NCI-H2171 treated with DMSO at 0.1 percent for 48 hours (cell line): ENCODE results near the gene BRAT1.

Experiments used
- DNase-seq: peaks from one replicate; lab custom pipeline; 2025; lab: John Stamatoyannopoulos, UW

Gene BRAT1

DNA sequence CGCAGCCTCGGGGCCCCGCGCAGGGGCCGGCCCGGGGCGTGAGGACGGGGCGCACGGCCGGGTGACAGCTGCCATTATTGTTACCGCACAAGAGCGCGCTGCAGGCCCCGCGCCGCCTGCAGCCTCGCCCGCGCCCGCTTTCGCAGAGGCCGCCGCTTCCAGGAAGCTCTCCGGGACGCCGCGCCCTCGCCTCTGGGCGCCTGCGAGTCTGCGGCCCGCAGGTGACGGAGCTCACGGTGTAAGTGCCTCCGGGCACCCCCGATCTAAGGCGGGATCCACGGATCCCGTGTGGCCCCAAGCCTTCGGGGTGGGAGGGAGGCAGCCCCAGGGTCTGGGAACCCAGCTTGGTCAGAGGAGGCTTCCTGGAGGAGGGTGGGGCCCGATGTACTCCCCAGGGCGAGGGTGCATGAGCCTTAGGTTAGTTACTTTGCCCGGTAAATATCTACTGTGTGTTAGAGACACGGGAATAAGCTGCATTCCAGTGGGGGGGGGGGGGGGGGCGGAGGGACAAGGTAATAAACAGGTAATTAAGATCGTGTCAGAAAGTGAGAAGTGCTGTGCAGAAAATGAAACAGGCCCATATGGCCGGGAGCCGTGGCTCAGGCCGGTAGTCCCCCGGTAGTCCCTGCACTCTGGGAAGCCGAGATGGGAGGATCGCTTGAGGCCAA is 4.1 kb upstream of the BRAT1 start:
- no peak for DNase-seq

DNA sequence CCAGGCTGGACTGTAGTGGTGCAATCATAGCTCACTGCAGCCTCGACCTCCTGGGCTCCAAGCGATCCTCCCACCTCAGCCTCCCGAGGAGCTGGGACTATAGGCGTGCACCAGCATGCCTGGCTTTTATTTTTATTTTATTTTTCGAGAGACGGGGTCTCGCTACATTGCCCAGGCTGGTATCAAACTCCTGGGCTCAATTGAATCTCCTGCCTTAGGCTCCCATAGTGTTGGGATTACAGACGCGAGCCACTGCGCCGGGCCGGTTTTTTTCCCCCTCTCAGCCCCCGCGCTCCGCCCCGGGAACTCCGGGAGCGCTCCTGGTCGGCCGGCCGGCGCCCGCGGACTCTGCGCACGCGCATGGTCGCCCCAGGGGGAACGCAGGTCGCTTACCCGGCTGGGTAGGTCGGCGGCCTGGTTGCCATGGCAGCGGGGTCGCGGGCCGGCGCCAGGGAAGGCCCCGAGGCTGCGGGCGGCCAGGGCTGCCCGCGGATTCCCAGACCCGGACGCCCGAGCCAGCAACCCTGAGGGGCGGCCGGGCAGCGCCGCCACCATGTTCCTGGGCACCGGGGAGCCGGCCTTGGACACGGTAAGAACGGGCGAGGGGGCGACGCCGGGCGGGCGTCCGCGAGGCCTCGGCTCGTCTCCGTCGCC is 3.4 kb upstream of the BRAT1 start, which contains the start of gene IQCE:
Gene IQCE, plus strand, starts transcription at position 351 of the 654 bp plus-strand sequence. Its CDS starts 203 bp downstream, at position 554.
- peak; percentile 75 for DNase-seq

DNA sequence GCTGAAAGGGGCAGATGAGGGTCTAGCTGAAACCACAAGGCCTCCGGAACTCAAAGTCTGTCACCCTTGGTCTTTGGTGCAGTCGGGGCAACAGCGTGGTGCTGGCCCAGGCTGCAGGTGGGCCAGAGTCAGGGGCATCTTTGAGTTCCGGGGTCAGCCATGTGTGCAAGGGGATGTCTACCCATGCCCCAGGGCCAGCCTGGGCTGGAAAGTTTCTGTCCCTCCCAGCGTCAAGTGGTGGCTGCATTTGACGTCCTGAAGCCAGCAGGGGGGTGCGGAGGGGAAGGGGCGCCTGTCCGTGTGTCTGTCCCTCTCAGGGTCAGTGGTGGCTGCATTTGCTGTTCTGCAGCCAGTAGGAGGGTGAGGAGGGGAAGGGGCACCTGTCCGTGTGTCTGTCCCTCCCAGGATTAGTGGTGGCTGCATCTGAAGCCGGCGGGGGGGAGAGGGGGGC is 638 bp downstream of the BRAT1 start:
- DNase-seq = no peak

DNA sequence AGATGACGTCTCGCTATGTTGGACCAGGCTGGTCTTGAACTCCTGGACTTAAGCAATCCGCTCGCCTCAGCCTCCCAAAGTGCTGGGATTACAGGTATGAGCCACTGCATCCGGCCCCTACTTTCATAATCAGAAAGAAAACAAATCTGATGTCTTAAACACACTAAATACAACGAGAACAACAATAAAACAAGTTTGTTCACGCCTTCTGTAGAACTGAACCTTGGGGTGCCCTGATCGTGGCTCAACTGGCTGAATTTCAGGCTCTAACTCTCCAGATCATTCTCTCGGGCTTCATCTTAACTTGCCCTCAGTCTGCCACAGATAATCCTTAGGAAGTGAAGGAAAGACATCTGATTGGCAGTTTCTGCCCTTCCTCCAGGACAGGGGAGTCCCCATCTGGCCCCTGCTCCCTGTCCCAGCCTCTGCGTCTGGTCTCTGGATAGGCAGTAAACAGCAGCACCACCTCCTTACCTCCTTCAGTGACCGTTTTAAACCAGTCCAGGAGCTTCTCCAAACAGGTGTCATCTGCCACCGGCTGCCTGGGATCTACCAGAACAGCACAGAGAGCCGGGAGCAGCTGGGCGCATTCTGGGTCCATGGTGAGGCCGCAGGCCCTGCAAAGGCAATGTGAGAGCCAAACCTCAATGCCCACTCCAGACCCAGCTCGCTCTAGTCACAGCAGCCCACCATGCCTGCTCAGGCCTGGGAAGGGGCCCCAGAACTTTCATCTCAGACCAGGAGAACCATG is 1.3 kb downstream of the BRAT1 start:
- DNase-seq = no peak

DNA sequence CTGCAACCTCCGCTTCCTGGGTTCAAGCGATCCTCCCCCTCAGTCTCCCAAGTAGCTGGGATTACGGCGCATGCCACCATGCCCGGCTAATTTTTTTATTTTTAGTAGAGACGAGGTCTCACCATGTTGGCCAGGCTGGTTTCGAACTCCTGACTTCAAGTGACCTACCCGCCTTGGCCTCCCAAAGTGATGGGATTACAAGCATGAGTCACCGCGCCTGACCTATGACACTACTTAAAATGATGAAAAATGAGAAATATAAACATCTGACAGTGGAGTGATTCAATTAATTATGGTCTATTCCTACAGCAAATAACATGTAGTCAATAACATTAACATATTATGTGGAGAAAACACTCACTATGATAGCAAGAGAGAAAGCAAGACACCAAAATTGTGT is 2.2 kb downstream of the BRAT1 start:
- DNase-seq = no peak

DNA sequence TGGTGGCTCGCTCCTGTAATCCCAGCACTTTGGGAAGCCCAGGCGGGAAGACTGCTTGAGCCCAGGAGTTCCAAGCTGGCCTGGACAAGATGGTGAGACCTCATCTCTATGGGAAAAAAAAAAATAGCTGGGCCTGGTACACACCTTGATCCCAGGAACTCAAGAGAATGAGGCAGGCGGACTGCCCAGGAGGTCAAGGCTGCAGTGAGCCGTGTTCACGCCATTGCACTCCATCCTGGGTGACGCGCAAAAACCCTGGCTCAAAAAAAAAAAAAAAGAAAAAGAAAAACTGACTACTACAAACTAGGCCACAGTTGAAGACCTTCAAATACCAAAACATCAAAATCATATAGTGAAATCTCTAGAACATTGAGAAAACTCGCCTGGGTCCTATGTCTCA is 3.9 kb downstream of the BRAT1 start:
- no peak for DNase-seq

DNA sequence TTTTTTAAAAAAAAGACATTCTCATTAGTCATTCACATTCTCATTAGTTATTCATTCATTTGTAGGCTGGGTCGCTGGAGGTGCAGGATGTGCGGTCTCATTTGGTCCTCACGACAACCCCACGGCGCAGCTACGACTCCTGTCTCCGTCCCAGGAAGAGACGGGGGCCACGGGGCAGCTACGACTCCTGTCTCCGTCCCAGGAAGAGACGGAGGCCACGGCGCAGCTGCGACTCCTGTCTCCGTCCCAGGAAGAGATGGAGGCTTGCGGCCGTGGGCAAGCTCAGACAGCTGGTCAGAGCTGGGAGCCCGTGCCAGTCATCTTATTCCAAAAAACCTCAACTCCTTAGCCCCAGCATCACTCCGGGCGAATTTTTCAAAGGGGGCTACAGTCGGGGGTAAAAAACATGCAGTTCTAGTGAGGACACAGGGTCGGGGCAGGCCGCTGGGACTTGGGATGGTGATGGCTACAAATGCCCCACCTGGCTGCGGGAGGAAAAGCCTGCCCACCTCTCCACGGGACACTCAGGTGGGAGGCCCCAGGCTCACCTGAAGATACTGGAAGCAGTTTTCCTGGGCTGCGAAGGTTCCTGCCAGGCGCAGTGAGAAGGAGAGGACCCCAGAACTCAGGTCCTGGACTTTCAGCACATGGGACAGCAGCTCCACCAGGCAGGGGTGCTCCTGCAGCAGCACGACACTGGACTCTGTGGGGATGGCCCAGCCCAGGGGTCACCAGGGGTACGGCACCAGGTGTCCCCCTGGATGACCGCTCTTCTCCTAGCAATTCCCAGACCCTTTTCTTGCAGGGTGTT is 8.3 kb downstream of the BRAT1 start:
- no peak for DNase-seq

DNA sequence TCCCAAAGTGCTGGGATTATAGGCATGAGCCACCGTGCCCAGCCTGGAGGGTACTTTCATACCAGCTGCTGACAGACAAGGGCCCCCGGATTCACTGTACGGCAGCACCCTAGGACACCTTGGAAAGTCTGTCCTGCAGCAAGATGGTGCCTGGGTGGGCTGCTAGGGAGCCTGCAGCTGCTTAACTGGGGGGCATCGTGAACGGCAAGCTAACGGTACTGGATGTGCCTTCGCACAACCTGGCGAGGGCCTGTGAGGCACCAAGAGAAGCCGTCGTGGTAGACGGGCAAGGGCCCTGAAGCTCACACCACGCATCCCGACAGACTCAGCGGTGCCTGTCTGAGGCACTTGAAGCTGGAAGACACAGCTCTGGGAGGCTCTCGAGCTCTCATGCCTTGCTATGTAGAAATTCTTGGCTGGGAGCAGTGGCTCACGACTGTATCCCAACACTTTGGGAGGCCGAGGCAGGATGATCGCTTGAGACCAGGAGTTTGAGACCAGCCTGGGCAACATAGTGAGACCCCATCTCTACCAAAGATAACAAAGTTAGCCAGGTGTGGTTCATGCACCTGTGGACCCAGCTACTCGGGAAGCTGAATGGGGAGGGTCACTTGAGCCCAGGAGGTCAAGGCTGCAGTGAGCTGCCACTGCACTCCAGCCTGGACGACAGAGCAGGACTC is 9.4 kb downstream of the BRAT1 start:
- DNase-seq = no peak

DNA sequence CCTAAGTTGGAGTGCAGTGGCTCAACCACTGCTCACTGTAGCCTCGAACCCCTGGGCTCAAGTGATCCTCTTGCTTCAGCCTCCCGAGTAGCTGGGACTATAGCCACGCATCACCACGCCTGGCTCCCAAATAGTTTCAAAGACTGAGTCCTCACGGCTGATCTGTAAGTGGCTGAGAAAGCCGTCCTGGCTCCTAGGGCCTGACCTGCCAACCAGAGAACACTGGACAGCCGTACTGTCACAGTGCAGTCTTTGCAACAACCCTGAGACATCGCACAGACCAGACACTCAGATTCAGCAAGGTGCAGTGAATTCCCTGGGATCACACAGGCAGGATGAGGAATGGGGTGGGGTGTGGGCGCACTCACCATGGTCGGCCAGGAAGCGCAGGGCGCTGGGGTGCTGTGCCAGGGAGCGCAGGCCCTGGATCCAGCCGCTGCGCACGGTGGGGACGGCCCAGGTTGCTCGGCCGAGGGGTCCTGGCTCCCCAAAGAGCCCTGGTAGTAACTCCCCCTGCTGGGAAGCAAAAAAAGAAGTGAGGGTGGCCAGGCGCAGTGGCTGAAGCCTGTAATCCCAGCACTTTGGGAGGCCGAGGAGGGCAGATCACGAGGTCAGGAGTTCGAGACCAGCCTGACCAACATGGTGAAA is 10.7 kb downstream of the BRAT1 start:
- DNase-seq = no peak

DNA sequence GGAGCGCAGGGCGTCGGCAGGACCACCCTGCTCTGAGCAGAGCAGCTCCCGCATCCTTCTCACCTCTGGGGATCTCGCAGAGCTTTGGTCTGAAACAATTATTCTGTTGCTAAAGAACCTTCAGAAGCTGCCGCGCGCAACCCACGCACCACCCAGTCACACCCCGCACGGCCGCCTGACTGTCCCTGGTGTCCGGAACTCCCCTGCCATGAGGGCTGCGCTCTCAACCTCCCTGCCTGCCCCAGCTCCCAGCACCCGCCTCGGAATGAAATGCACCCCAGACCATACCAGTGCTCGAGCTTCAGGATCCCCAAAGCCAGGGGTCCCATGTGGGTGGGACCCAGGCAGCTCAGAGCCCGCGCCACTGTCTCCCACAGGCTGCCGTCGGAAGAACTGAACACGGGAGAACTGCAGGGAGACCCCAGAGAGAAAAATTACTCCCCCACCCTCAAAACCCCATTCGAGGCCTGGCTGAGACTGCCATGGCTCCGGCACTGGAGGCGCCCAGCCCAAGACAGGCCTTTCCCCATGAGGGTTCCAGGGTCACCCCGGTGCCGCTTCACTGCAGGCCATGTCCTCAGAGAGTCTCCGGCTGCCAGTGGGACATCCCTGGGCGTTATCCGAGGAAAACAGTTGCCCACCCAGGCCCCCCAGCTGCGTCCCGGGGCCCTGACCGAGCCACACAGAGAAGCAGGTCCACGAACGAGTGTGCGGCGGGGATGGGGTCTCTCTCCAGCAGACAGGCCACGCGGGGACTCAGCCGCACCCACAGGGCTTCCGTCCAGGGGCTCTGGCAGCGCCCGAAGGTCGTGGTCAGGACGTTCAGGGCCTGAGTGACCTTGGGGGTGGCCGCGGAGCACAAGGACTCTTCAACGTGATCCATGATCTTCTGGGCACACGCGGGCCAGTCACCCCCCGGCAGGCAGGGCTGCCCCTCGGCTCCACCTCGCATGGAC is 12.1 kb downstream of the BRAT1 start:
- DNase-seq = no peak

DNA sequence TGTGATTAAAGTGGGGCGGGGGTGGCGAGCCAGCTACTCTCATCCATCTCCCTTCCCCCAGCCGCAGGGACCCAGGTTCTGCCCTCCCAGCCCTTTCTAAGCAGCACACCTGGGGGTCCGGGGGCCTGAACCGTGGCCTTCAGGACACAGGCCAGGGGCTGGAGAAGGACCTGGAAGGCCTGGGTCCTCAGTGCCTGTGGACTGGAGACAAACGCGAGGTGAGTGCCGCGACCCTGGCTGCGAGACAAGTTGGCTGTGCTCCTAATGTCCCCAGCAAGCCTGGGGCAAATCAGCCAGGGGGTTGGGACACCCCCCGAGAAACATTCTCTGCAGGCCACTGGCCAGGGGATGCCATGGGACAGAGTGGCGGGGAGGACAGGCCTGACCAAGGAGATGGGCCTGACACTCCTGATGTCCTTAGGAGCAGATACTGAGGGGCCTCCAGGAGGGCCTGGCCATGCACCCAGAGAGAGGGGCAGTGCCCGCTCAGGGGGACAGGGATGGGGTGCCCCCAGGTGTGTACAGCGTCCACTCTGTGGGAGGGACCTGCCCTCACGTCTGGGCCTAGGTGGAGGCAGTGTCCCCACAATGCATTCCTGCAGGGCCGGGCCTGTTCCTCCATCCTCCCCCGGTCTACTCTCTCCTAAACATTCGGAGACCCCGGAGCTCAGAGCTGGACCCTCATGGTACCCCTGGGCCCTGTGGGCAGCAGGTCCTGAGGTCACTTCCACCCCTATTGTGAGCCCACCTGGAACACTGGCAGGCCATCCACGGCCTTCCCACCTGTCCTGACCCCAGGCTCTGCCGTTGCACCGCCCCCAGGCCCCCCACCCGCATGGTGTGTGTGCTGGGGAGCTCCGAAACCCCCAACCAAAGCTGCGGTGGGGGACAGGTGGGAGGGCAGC is 13.1 kb downstream of the BRAT1 start:
- DNase-seq = no peak

DNA sequence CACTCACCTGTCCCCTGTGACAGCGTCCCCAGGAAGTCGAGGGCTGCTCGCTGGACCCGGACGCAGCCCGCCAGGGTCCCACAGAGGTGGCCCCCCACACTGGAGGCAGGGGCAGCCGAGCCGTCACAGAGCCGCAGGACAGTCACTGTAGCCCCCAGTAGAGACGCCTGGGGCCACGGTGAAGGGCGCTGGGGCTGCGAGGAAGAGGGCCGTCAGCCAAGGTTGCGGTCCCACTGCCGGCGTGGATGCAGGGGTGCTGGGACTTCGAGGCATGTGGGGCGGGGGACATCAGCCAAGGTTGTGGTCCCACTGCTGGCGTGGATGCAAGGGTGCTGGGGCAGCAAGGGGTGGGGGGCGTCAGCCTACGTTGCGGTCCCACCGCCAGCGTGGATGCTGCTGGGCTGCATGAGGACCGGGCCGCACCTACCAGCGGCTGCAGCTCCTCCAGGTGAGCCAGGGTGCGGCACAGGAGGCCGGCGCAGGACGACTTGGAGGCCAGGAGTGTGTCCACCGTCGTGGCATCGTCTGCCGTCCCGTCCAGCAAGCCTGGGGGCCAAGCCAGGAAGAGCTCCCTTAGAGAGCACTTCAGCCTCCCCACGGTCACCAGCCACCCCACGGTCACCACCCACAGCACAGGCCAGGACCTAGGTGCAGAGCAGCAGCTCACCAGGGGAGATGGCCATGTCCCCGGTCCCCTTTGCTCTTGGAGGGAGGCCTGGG is 13.9 kb downstream of the BRAT1 start:
- DNase-seq = no peak

DNA sequence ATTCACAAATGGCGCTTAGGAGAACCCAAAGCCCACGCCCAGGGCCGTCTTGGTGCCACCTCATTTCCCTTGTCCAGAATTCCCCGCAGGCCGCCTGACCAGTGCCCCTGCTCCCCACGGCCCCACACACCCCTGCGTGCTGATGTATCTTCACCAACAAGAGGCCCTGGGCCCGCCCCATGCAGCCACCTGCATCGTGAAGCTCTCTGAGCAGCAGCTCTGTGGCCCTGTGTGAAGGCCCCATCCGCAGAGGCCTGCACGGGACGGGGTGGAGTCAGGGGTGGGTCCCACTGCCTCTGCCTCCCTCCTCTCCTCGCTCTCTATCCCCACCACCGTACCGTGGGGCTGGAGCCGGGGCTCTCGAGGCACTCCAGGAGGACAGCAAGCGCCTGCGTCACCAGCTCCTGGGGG is 14.7 kb downstream of the BRAT1 start:
- no peak for DNase-seq

DNA sequence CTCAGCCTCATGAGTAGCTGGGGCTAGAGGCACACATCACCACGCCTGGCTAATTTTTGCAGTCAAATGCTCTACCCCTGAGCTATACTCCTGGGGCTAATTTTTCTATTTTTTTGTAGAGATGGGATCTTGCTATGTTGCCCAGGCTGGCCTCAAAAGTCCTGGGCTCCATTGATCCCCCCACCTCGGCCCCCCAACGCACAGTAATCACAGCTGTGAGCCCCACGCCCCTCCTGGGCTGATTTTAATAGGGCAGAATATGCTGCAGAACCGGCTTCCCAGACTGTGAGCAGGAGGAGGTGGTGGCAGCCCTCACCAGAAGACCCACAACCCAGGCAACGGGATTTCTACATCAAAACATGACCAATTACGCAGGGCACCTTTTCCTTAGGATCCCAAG is 15.2 kb downstream of the BRAT1 start:
- DNase-seq = no peak

DNA sequence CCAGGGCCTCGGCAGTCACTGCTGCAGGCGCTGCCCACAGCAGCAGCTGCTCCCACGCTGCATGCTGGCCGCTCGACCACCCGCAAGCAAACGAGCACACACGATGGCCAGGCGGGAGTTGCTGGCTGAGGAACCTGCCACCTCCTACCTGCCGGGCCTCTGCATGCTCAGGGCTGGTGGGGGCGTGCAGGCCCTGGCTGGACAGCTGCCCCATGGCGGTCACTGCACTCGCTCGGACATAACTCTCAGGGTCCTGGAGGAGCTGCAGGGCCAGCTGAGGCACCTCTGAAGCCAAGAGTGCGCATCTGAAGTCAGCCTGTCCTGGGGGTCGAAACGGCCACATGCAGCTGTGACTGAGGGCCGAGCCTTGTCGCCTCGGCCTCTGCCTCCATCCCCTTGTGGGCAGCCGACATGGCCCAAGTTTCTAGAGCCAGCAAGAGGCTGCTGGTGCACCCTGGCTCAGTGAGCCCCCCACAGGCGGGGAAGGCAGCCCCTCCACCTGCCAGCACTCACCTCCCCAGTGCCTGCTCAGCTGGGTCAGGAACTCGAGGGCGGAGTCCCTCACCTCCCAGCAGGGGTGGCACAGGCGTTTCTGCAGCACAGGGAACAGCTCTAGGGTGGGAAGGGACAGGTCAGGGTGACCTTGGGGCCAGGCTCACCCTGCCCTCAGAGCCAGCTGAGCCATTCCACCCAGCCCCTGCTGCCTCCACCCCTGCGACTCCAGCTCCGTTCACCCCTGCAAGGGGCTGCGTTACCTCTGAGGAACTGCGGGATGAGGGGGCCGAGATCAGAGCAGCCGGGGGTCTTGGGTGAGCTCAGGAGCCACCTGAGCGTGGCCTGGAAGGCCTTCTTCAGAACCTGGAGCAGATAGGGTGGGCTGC is 16.1 kb downstream of the BRAT1 start:
- no peak for DNase-seq

DNA sequence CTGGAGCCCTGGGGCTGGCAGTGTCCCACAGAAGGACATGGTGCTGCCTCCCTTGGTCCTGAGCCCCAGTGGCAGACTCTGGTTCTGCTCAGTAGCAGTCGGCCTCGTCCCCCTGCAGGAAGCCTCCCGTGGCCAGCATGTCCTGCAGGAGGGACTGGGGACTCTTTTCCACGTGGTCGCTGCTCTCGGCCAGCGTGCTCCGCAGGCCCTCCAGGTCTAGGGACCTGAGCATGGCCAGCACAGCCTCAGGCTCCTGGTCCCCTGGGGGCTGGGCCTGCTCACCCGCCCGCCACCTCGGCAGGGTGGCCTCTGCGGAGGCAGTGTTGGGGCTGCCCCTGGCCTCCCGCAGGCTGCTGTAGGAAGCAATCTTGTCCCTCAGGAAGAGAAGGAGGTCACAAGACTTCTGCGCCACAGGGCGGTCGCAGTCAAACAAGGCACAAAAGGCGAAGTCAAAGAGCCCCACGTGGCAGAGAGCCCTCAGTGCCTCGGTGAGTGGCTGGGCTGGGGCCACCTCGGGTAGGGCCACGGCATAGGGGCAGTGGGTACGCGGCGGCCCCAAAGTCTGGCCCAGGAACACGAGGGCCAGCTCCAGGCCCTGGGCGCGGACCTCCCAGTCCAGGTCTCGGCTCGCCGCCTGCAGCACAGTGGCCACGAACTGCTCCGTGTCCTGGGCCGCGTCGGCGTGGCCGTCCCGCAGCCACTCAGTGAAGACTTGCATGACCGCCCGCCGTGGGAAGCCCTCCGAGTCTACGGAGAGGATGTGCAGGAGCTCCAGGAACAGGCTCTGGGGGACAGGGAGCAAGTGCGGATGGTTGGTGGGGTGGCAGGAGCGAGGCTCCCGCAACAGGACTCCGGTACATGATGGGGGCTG is 17.1 kb downstream of the BRAT1 start:
- DNase-seq = no peak
